SK-N-SH (cell line): ENCODE results near the gene PLTP.

Source experiments
- EP300 ChIP-seq, 2 experiments: IDR thresholded peaks; 2 replicates each; pipeline versions ENCODE4 v1.4.0 to v1.6.1; 2012; ENCODE audit warnings: borderline replicate concordance in 1 of 2, low read depth in 1 of 2, low read length in 1 of 2
- YY1 ChIP-seq: IDR thresholded peaks from 2 replicates; pipeline ENCODE4 v1.4.0; 2012; ENCODE audit warnings: low read depth, mild to moderate bottlenecking

- no peak for TF ChIP-seq EP300 (IDR thresholded peaks at IDR 0.05; ENCODE audit: borderline replicate concordance in 1 of 2, low read depth in 1 of 2, low read length in 1 of 2)
- TF ChIP-seq YY1 = no peak
Measured at GRCh38 chr20:45959126-45959525, 47.2 kb upstream of the PLTP start.
